ENCODE measurements around the gene ADPRHL1.

- TF ChIP-seq CTCF (IDR thresholded peaks at IDR 0.05; ENCODE audit: low read depth, low read length, poor library complexity, severe bottlenecking): no peak
- TF ChIP-seq EZH2phosphoT487 (IDR thresholded peaks at IDR 0.05; ENCODE audit: borderline replicate concordance, low read length): no peak
Observed at GRCh38 chr13:113448885-113449692, 4.2 kb downstream of the ADPRHL1 start.
